HCT116 (cell line): ENCODE data around the gene PPIH. TPM values are rescaled to one million over a fixed set of nuclear protein-coding genes. Genes with fewer than 3 reads are reported as not detected.
"Not testable (repeated sequence)": the region's sequence is repeated elsewhere in the genome, so short reads cannot be mapped to it uniquely, and the experiment has no call there.

Source experiments
- ATAC-seq: fragments of 200-7000 bp; cut with Tn5 transposase; 2 replicates; pipeline ENCODE4 v1.9.1; 2020; ENCODE audit warnings: mild to moderate bottlenecking, moderate library complexity
- BruUV-seq: library from RNA; stranded (reverse); fragments of 400-500 nt; replicated peaks from 2 replicates; lab custom pipeline; 2021; lab: Mats Ljungman, UMichigan
- CTCF ChIA-PET: fragments of 300-600 bp; sonication (Branson Sonifier 250); formaldehyde crosslinking; loops from one replicate; lab custom pipeline; 2021; ENCODE audit warnings: antibody characterized with exemption; lab: Charles Lee
- POLR2A ChIA-PET: fragments of 300-600, 350-600 bp; sonication (Branson Sonifier 250); formaldehyde crosslinking; loops from one replicate; lab custom pipeline; 2021; ENCODE audit warnings: antibody characterized with exemption; lab: Charles Lee
- RAD21 ChIA-PET, 2 experiments: fragments of 300-600 bp; sonication (Branson Sonifier 250); formaldehyde crosslinking; loops; one replicate each; lab custom pipeline; 2023; ENCODE audit warnings: low total read pairs in 2 of 2; ENCODE audit not compliant: uncharacterized antibody in 2 of 2, unreplicated experiment in 2 of 2, low non-redundant PET in 1 of 2; lab: Charles Lee
- DNase-seq: peaks from one replicate; pipeline ENCODE4 v3.0.0-alpha.2; 2010; ENCODE audit warnings: low read depth, low spot score
- H2AFZ ChIP-seq: fragments of 200-600 bp; shearing (Covaris generic), sonication (generic); 2 replicates; pipeline ENCODE4 v1.6.1; 2017; ENCODE audit warnings: low read depth, mixed run types, mixed read lengths, antibody characterized with exemption, low read length; ENCODE audit not compliant: poor library complexity, severe bottlenecking
- H3K27ac ChIP-seq: 2 replicates; pipeline ENCODE4 v1.5.1; 2012; ENCODE audit warnings: low read depth, low read length
- H3K27me3 ChIP-seq: fragments of 200-600 bp; sonication (generic); 2 replicates; pipeline ENCODE4 v1.6.1; 2016; ENCODE audit warnings: mixed run types, low read length, mixed read lengths; ENCODE audit not compliant: insufficient read depth
- H3K36me3 ChIP-seq, 2 experiments: fragments of 200-500 bp in 1 of 2; fragments of 200-600 bp in 1 of 2; sonication (Bioruptor generic) in 1 of 2; sonication (generic) in 1 of 2; 2 replicates each; pipeline versions ENCODE4 v1.5.1 to v1.6.1; 2014 to 2016; ENCODE audit warnings: low read length in 2 of 2, inconsistent platforms in 1 of 2, mixed read lengths in 1 of 2, mixed run types in 1 of 2; ENCODE audit not compliant: insufficient read depth in 2 of 2, control insufficient read depth in 1 of 2
- H3K4me1 ChIP-seq, 2 experiments: fragments of 200-600 bp in 1 of 2; sonication (generic) in 1 of 2; 2 replicates each; pipeline versions ENCODE4 v1.5.1 to v1.6.1; 2012 to 2017; ENCODE audit warnings: low read length in 2 of 2, inconsistent platforms in 1 of 2, mild to moderate bottlenecking in 1 of 2, mixed read lengths in 1 of 2, mixed run types in 1 of 2, moderate library complexity in 1 of 2; ENCODE audit not compliant: insufficient read depth in 2 of 2, control insufficient read depth in 1 of 2
- H3K4me2 ChIP-seq: fragments of 200-600 bp; sonication (generic); 2 replicates; pipeline ENCODE4 v1.6.1; 2017; ENCODE audit warnings: mixed run types, low read length, mixed read lengths
- H3K4me3 ChIP-seq, 2 experiments: fragments of 200-600 bp in 1 of 2; sonication (generic) in 1 of 2; replicated peaks in 1 of 2; 2 replicates each; pipeline ENCODE4 v1.5.1; 2011 to 2016; ENCODE audit warnings: low read length in 2 of 2, control low read depth in 1 of 2, low read depth in 1 of 2, mild to moderate bottlenecking in 1 of 2, mixed read lengths in 1 of 2, mixed run types in 1 of 2
- H3K79me2 ChIP-seq: fragments of 200-600 bp; sonication (generic); 2 replicates; pipeline ENCODE4 v1.6.1; 2017; ENCODE audit warnings: mild to moderate bottlenecking, mixed run types, low read length, moderate library complexity, mixed read lengths; ENCODE audit not compliant: insufficient read depth
- H3K9ac ChIP-seq: fragments of 200-600 bp; sonication (generic); 2 replicates; pipeline ENCODE4 v1.6.1; 2016; ENCODE audit warnings: low read length, mixed read lengths
- H3K9me2 ChIP-seq: fragments of 200-600 bp; sonication (generic), shearing (Covaris generic); 2 replicates; pipeline ENCODE4 v1.6.1; 2017; ENCODE audit warnings: mixed run types, mild to moderate bottlenecking, moderate library complexity; ENCODE audit not compliant: insufficient read depth
- H3K9me3 ChIP-seq, 2 experiments: fragments of 200-500 bp in 1 of 2; fragments of 200-600 bp in 1 of 2; sonication (Bioruptor generic) in 1 of 2; sonication (generic) in 1 of 2; 2 replicates each; pipeline ENCODE4 v1.6.1; 2014 to 2017; ENCODE audit warnings: low read length in 2 of 2, mixed read lengths in 2 of 2, inconsistent platforms in 1 of 2, low read depth in 1 of 2, mild to moderate bottlenecking in 1 of 2, mixed run types in 1 of 2, moderate library complexity in 1 of 2; ENCODE audit not compliant: control insufficient read depth in 1 of 2, insufficient read depth in 1 of 2
- H4K20me1 ChIP-seq: fragments of 200-600 bp; sonication (generic), shearing (Covaris generic); 2 replicates; pipeline ENCODE4 v1.6.1; 2017; ENCODE audit warnings: mixed run types, mild to moderate bottlenecking, moderate library complexity; ENCODE audit not compliant: insufficient read depth
- CEBPB ChIP-seq: IDR thresholded peaks from 2 replicates; pipeline ENCODE4 v1.6.1; 2012; ENCODE audit warnings: low read depth
- EGR1 ChIP-seq: IDR thresholded peaks from 2 replicates; pipeline ENCODE4 v1.6.1; 2012; ENCODE audit warnings: low read depth
- ELF1 ChIP-seq: IDR thresholded peaks from 2 replicates; pipeline ENCODE4 v1.6.1; 2012; ENCODE audit warnings: low read depth, borderline replicate concordance
- EZH2 ChIP-seq: fragments of 200-600 bp; sonication (generic); IDR thresholded peaks from 2 replicates; pipeline ENCODE4 v1.6.1; 2017; ENCODE audit warnings: antibody characterized with exemption, mixed run types
- FOSL1 ChIP-seq: IDR thresholded peaks from 2 replicates; pipeline ENCODE4 v1.6.1; 2012; ENCODE audit warnings: low read depth
- JUND ChIP-seq: IDR thresholded peaks from 2 replicates; pipeline ENCODE4 v1.6.1; 2012
- POLR2AphosphoS5 ChIP-seq: IDR thresholded peaks from 2 replicates; pipeline ENCODE4 v1.6.1; 2011; ENCODE audit warnings: mild to moderate bottlenecking, low read depth, low read length, moderate library complexity
- SIN3A ChIP-seq: IDR thresholded peaks from 2 replicates; pipeline ENCODE4 v1.6.1; 2012; ENCODE audit warnings: low read depth
- SP1 ChIP-seq: IDR thresholded peaks from 2 replicates; pipeline ENCODE4 v1.6.1; 2012; ENCODE audit warnings: low read depth
- TCF7L2 ChIP-seq: IDR thresholded peaks from 2 replicates; pipeline ENCODE4 v1.7.0; 2011; ENCODE audit warnings: borderline replicate concordance, inconsistent platforms; ENCODE audit not compliant: insufficient read depth, insufficient read length; ENCODE audit errors: extremely low read depth
- YY1 ChIP-seq: IDR thresholded peaks from 2 replicates; pipeline ENCODE4 v1.6.1; 2011; ENCODE audit warnings: low read length, low read depth, moderate library complexity, mild to moderate bottlenecking; ENCODE audit not compliant: insufficient replicate concordance; ENCODE audit errors: extremely low read depth
- intact Hi-C: fragments of 100-400 bp; cut with micrococcal nuclease; formaldehyde crosslinking; loops from 2 replicates; pipeline ENCODE4 v1.10.0; 2022
- total RNA-seq: library from RNA; stranded (reverse); gene quantifications from one replicate; pipeline ENCODE4 v1.2.1, GENCODE V29; 2021; ENCODE audit not compliant: unreplicated experiment
- TF ChIP-seq, protein P1 (sequence below): IDR thresholded peaks from 2 replicates; pipeline ENCODE4 v1.6.1; 2012

PPIH gene
- total RNA-seq, 1 experiment from 2014 or later: 100 TPM

DNA sequence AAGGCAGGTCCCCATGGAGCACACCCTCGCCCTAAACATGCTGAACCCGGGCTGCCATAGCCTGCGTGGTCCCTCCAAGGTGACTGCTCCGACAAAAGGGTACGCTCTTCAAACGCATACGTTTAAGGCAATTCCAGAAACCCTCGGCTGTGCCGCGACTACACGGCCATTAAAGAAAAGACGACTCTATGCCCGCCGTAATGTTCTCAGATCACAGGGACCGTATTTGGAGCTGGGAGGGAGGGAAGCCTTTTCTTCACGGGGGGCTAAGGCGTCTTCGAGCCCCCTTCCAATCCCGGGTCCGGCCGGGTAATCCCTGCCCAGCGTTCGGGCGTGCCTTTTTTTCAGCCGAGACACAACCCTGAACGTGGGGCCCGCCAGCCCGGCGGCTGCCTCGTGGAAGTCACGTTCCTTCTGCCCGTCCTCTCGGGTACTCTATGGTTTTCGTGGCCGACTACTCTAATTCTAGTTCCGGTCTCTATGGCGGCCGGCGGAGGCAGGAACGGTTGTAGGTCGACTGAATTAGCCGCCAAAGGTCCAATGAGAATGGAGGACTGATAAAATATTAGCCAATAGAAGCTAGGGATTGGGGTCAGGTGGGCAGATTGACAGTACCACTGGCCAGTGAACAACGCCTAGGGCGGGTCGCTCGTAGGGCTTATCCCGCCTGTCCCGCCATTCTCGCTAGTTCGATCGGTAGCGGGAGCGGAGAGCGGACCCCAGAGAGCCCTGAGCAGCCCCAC, 23.7 kb downstream of the PPIH start, which contains the start of gene YBX1:
Gene YBX1, plus strand, starts transcription at position 678 of the 743 bp plus-strand sequence. CDS start 148 bp downstream, outside the sequence.
- Histone ChIP-seq H3K4me2 (peak within 1 kb of the TSS; percentile 96), H3K9me2 (no peaks in the 10 kb centered on the region), H2AFZ (no peak within 1 kb of the TSS), H3K9me3 (no peaks in the 10 kb centered on the region), H3K27me3 (no peaks in the 10 kb centered on the region), H3K27ac (peak within 1 kb of the TSS; percentile 87), H3K79me2 (peaks cover 58% of the 10 kb centered on the region), H3K9ac (peak within 1 kb of the TSS; percentile 94), H3K4me1 (peaks cover 8 to 32% of the 10 kb centered on the region in 2 experiments), H3K4me3 (peak within 1 kb of the TSS; percentile 86 to 88)
- intact Hi-C loops: no loop called here
- ChIA-PET POLR2A (interaction anchor here (0.7 to 2.0 kb wide), 12 partner anchors 8 to 344 kb away, joined by 3 to 9 read pairs (median 5); partner anchors contain the start of genes C1orf50, P3H1 and PPIH), CTCF (interaction anchor here (1.3 kb wide), 1 partner anchor 104 kb away, joined by 4 read pairs; no protein-coding TSS in a partner anchor)
- ATAC-seq (peak; percentile 91), DNase-seq (peak; percentile 99)
- BruUV-seq: no TSS peak
- TF ChIP-seq JUND: no peak
- TF ChIP-seq CEBPB: no peak
- no peak for TF ChIP-seq EGR1
- peak; percentile 87 for TF ChIP-seq YY1
- peak; percentile 19 for TF ChIP-seq TCF7L2
- peak; percentile 90 for TF ChIP-seq SIN3A
- TF ChIP-seq SP1: peak; percentile 97
- peak; percentile 90 for TF ChIP-seq POLR2AphosphoS5
- TF ChIP-seq FOSL1: no peak
- TF ChIP-seq, protein P1, sequence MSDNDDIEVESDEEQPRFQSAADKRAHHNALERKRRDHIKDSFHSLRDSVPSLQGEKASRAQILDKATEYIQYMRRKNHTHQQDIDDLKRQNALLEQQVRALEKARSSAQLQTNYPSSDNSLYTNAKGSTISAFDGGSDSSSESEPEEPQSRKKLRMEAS: peak; percentile 97
- TF ChIP-seq ELF1: no peak; the same call in 1 of the 2 replicates
- no peak for TF ChIP-seq EZH2
- TF ChIP-seq, all 23 proteins: peak for 6
- RAD21 ChIA-PET: no interaction called here
- peaks cover 10 to 34% of the 10 kb centered on the region in 2 experiments; a peak in 2 of 4 replicates for H3K36me3 ChIP-seq
- H4K20me1 ChIP-seq: peaks cover 36% of the 10 kb centered on the region; the same call in 1 of the 2 replicates

DNA sequence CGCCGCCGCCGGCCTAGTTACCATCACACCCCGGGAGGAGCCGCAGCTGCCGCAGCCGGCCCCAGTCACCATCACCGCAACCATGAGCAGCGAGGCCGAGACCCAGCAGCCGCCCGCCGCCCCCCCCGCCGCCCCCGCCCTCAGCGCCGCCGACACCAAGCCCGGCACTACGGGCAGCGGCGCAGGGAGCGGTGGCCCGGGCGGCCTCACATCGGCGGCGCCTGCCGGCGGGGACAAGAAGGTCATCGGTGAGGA, 24.2 kb downstream of the PPIH start:
- H2AFZ ChIP-seq, H3K27me3 ChIP-seq, DNase-seq, H3K9me2 ChIP-seq, H3K9me3 ChIP-seq, RAD21 ChIA-PET, BruUV-seq, intact Hi-C loops: not testable (repeated sequence)
- Histone ChIP-seq H3K36me3 (peaks cover 11 to 36% of the 10 kb centered on the region in 2 experiments; a peak in 2 of 4 replicates), H4K20me1 (peaks cover 38% of the 10 kb centered on the region; the same call in 1 of the 2 replicates), H3K9ac (peak overlapping the region; percentile 94), H3K79me2 (peaks cover 63% of the 10 kb centered on the region), H3K27ac (peak overlapping the region; percentile 87), H3K4me2 (peak overlapping the region; percentile 96), H3K4me1 (peaks cover 8 to 32% of the 10 kb centered on the region in 2 experiments), H3K4me3 (peak overlapping the region; percentile 86 to 88)
- peak; percentile 43 for ATAC-seq
- POLR2A ChIA-PET: interaction anchor here (0.7 to 2.0 kb wide), 10 partner anchors 9 to 344 kb away, joined by 3 to 9 read pairs (median 6); partner anchors contain the start of genes C1orf50, P3H1 and PPIH
- CTCF ChIA-PET: interaction anchor here (1.3 kb wide), 1 partner anchor 104 kb away, joined by 4 read pairs; no protein-coding TSS in a partner anchor
